Stomach smooth muscle (tissue), 2 donors: ENCODE data around the gene SEMA3G.

Source experiments
- H3K27ac ChIP-seq: one replicate; pipeline ENCODE4 v1.7.0; 2013; ENCODE audit warnings: mild to moderate bottlenecking, low read length, inconsistent platforms
- H3K27me3 ChIP-seq, 2 donors: one replicate each; pipeline ENCODE4 v1.7.0; 2013; ENCODE audit warnings: low read length in 2 of 2; ENCODE audit not compliant: insufficient read depth in 2 of 2, control insufficient read depth in 1 of 2
- H3K36me3 ChIP-seq, 2 donors: one replicate each; pipeline ENCODE4 v1.7.0; 2013; ENCODE audit warnings: low read length in 2 of 2; ENCODE audit not compliant: control insufficient read depth in 2 of 2, insufficient read depth in 2 of 2
- H3K4me1 ChIP-seq: one replicate; pipeline ENCODE4 v1.7.0; 2013; ENCODE audit warnings: low read length; ENCODE audit not compliant: control insufficient read depth, insufficient read depth
- H3K4me3 ChIP-seq, 2 donors: one replicate each; pipeline ENCODE4 v1.7.0; 2013; ENCODE audit warnings: low read length in 2 of 2
- H3K9ac ChIP-seq, 2 donors: one replicate each; pipeline ENCODE4 v1.7.0; 2013; ENCODE audit warnings: low read length in 2 of 2, mild to moderate bottlenecking in 1 of 2
- H3K9me3 ChIP-seq, 2 donors: one replicate each; pipeline ENCODE4 v1.7.0; 2013; ENCODE audit warnings: low read length in 2 of 2; ENCODE audit not compliant: control insufficient read depth in 2 of 2
- donor health status: healthy.
- donor health status: Pancreatic carcinoma.

SEMA3G gene

DNA sequence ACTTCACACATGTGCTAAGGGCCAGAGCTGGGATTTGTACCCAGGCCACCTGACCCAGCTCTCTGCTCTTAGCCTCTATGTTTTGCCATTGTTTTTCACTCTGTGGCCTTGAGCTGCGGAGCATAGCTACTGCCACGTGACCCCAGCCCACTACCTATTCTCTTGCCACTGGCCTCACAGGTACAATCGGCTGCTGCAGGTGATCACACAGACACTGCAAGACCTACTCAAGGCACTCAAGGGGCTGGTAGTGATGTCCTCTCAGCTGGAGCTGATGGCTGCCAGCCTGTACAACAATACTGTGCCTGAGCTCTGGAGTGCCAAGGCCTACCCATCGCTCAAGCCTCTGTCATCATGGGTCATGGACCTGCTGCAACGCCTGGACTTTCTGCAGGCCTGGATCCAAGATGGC is 46.2 kb downstream of the SEMA3G start:
- Histone ChIP-seq H3K27ac (no peak overlapping the region), H3K9ac (no peak overlapping the region), H3K4me3 (no peak overlapping the region), H3K4me1 (peaks cover 3% of the 10 kb centered on the region), H3K27me3 (no peaks in the 10 kb centered on the region), H3K9me3 (no peaks in the 10 kb centered on the region), H3K36me3 (peaks cover 12 to 27% of the 10 kb centered on the region in 2 donors)

DNA sequence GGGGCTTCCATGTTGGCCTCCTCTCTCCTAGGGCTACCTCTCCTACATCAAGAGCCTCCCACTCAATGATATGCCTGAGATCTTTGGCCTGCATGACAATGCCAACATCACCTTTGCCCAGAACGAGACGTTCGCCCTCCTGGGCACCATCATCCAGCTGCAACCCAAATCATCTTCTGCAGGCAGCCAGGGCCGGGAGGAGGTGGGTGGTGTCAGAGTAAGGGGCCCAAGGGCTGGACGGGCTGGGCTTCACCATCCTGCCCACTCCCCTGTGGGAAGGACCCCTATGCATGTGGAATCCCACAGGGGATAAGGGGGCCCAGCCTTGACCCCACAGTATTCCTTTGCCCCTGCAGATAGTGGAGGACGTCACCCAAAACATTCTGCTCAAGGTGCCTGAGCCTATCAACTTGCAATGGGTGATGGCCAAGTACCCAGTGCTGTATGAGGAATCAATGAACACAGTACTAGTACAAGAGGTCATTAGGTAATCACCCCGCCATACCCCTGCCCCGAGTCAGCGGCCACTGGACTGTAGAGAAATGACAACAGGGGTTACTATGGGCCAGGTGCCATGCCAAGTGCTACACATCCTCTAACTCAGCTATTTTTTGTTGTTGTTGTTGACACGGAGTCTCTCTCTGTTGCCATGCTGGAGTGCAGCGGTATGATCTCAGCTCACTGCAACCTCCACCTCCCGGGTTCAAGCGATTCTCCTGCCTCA is 47.1 kb downstream of the SEMA3G start:
- Histone ChIP-seq H3K27me3 (no peaks in the 10 kb centered on the region), H3K9me3 (no peaks in the 10 kb centered on the region), H3K9ac (no peak overlapping the region), H3K27ac (no peak overlapping the region), H3K36me3 (peaks cover 11 to 21% of the 10 kb centered on the region in 2 donors), H3K4me1 (peaks cover under 1% of the 10 kb centered on the region), H3K4me3 (no peak overlapping the region)

DNA sequence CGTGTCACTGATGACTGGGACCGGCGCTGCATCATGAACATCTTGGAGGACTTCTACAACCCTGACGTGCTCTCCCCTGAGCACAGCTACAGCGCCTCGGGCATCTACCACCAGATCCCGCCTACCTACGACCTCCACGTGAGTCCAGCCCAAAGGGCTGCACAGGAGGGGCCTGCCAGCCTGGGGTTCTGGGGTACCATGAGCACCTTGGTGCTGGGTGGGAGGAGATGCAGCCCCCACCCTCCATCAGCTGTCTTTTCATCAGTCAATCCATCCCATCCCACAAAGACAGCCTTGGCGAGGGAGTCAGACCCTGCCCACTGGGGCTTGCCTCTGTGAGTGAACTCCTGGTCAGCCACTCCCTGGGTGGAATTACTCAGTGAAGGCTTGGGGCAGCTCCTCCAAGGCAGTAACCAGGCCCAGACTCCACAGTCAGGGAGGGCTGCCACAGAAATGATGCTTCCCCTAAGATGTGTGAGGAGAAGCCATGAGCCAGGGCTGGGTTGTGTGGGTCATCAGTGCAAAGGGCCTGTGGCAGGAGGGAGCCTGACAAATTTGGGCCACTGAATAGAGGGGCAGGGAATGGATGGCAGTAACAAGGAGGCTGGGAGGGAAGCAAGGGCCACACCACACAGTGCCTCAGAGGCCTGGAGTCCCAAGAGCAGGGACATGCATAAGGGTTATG is 47.9 kb downstream of the SEMA3G start:
- Histone ChIP-seq H3K9me3 (no peaks in the 10 kb centered on the region), H3K36me3 (peaks cover 3 to 14% of the 10 kb centered on the region in 2 donors), H3K9ac (no peak overlapping the region), H3K4me3 (no peak overlapping the region), H3K27me3 (no peaks in the 10 kb centered on the region), H3K4me1 (no peaks in the 10 kb centered on the region), H3K27ac (no peak overlapping the region)

DNA sequence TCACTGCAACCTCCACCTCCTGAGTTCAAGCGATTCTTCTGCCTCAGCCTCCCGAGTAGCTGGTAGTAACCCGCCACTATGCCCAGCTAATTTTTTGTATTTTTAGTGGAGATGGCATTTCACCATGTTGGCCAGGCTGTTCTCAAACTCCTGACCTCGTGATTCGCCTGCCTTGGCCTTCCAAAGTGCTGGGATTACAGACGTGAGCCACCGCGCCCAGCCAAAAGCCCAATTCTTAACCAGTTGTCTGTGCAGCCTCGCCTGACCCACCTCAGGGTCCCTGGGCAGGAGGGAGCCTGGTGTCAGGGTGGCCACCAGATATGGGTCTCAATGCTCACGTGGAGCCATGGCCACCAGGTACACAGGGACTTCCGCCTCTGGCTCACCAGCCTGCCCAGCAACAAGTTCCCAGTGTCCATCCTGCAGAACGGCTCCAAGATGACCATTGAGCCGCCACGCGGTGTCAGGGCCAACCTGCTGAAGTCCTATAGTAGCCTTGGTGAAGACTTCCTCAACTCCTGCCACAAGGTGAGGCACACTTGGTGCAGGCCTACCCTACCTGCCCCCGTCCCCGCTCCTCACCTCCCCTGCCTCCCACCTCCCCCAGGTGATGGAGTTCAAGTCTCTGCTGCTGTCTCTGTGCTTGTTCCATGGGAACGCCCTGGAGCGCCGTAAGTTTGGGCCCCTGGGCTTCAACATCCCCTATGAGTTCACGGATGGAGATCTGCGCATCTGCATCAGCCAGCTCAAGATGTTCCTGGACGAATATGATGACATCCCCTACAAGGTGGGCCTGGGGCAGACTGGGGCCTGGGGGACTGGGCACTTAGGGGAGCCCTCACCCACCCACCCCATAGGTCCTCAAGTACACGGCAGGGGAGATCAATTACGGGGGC is 48.6 kb downstream of the SEMA3G start:
- no peaks in the 10 kb centered on the region for H3K27me3 ChIP-seq
- peaks cover 0 to 10% of the 10 kb centered on the region in 2 donors for H3K36me3 ChIP-seq
- no peak overlapping the region for H3K27ac ChIP-seq
- H3K9ac ChIP-seq: no peak overlapping the region
- H3K4me3 ChIP-seq: no peak overlapping the region
- H3K9me3 ChIP-seq: no peaks in the 10 kb centered on the region
- no peaks in the 10 kb centered on the region for H3K4me1 ChIP-seq

DNA sequence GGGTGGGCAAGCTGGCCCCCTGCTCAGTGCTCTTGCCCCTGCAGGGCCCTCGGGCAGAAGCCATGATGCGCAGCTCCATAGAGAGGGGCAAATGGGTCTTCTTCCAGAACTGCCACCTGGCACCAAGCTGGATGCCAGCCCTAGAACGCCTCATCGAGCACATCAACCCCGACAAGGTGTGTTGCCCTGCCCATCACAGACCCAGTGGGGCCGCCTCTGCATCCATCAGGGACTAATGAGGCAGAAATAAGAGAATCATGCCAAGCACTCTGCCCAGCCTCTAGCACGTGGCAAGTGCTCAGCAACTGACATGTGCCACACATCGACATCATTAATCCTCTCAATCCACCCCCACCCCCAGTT is 49.4 kb downstream of the SEMA3G start:
- Histone ChIP-seq H3K27ac (no peak overlapping the region), H3K4me1 (no peaks in the 10 kb centered on the region), H3K4me3 (no peak overlapping the region), H3K9me3 (no peaks in the 10 kb centered on the region), H3K36me3 (peaks cover 0 to 9% of the 10 kb centered on the region in 2 donors), H3K27me3 (no peaks in the 10 kb centered on the region), H3K9ac (no peak overlapping the region)

DNA sequence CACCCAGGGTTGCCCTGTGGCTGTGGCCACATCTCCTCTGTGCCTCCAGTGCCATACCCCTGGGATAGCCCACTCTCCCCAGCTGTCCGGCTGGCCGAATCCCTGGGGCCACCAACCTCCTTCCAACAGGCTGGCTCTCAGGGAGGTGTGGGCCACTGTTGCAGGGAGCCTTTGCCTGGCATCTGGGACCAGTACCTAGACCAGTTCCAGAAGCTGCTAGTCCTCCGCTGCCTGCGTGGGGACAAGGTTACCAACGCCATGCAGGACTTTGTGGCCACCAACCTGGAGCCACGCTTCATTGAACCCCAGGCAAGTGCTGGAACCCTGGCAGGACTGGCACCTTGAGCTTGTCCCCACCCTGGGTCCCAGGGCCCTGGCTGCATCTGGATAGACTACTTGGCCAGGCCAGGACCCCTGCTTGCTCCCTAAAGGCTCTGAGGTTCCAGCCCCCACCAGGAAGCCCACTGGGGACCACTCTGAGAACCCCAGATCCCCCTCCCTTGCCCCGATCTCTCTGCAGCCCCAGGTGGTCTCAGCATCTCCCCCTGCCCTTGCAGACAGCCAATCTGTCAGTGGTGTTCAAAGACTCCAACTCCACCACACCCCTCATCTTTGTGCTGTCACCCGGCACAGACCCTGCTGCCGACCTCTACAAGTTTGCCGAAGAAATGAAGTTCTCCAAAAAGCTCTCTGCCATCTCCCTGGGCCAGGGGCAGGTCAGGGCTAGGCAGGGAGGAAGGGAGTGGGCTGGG is 50.0 kb downstream of the SEMA3G start:
- Histone ChIP-seq H3K4me3 (no peak overlapping the region), H3K4me1 (no peaks in the 10 kb centered on the region), H3K36me3 (peaks cover 0 to 9% of the 10 kb centered on the region in 2 donors), H3K9me3 (no peaks in the 10 kb centered on the region), H3K9ac (no peak overlapping the region), H3K27ac (no peak overlapping the region), H3K27me3 (no peaks in the 10 kb centered on the region)

DNA sequence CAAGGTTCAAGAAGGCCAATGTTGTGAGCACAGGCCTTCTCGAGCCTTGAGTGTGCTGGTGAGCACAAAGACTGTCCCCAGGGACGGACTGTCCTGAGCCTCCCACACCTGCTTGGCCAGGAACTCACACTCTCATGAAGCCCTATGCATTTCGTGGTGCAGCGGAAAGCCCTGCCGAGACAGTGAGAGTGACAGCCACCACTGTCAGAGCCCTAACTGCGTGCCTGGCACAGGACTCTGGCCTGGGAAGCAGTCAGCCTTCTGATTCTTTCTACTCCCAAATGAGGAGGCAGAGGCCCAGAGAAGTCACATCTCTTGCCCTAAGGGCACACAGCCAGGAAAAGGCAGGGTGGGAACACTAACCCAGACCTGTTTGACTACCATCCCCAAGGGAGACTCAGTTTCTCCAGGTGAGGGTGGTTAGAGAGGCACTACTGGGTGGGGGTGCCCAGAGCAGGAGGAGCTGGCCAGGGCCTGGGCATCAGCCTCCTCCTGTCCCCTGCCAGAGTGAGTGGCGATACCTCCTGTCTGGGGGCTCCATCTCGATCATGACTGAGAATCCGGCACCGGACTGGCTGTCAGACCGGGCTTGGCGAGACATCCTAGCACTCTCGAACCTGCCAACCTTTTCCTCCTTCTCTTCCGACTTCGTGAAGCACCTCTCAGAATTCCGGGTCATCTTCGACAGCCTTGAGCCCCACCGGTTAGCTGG is 50.8 kb downstream of the SEMA3G start:
- H3K4me1 ChIP-seq: no peaks in the 10 kb centered on the region
- no peak overlapping the region for H3K9ac ChIP-seq
- H3K4me3 ChIP-seq: no peak overlapping the region
- no peaks in the 10 kb centered on the region for H3K27me3 ChIP-seq
- peaks cover 0 to 9% of the 10 kb centered on the region in 2 donors for H3K36me3 ChIP-seq
- H3K27ac ChIP-seq: no peak overlapping the region
- H3K9me3 ChIP-seq: no peaks in the 10 kb centered on the region

DNA sequence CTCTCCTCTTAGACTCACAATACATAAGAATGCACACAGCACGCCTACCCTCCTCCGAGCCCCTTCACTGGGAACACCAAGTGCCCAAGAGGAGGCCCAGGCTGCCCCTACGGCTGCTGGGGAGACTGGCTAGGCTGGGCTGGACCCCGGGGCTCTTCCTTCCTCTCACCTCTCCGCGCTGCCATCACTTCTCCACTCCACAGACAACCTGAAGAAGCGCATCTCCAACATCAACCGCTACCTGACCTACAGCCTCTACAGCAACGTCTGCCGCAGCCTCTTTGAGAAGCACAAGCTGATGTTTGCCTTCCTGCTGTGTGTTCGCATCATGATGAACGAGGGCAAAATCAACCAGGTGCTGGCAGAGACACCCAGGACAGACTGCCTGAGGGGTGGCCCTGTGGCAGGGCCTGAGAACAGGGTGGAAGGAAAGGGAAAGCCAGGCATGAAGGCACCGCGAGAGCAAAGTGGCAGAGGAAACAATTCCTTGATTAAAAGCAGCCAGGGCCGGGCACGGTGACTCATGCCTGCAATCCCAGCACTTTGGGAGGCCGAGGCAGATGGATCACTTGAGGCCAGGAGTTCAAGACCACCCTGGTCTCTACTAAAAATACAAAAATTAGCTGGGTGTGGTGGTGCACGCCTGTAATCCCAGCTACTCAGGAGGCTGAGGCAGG is 51.6 kb downstream of the SEMA3G start:
- Histone ChIP-seq H3K27me3 (no peaks in the 10 kb centered on the region), H3K4me3 (no peak overlapping the region), H3K27ac (no peak overlapping the region), H3K4me1 (no peaks in the 10 kb centered on the region), H3K9me3 (no peaks in the 10 kb centered on the region), H3K36me3 (peaks cover 0 to 9% of the 10 kb centered on the region in 2 donors), H3K9ac (no peak overlapping the region)

DNA sequence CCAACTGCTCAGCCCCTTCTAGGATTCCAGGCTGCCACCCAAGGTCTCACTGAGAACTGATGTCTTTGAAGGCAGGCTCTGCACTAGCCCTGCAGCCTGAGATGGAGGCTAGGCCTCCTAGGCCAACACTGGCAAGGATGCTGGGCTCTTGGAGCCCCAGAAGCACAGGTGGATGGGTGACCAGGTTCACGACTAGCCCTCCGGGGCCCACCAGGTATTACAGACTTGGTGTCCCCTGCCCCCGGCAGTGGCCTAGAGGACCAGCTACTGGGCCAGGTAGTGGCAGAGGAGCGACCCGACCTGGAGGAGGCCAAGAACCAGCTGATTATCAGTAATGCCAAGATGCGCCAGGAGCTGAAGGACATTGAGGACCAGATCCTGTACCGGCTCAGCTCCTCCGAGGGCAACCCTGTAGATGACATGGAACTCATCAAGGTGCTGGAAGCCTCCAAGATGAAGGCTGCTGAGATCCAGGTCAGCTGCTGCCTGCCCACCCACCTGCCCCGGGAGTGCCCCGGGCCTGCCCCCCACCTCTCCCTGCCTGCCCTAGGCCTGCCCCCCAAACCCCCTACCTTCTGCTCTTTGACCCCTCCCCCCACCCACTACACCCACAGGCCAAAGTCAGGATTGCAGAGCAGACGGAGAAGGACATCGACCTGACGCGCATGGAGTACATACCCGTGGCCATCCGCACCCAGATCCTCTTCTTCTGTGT is 52.5 kb downstream of the SEMA3G start:
- Histone ChIP-seq H3K27me3 (no peaks in the 10 kb centered on the region), H3K9me3 (no peaks in the 10 kb centered on the region), H3K9ac (no peak overlapping the region), H3K36me3 (peaks cover 0 to 9% of the 10 kb centered on the region in 2 donors), H3K27ac (no peak overlapping the region), H3K4me1 (no peaks in the 10 kb centered on the region), H3K4me3 (no peak overlapping the region)
